Mononuclear cell (primary cell): ENCODE data around the gene DIS3L2. TPM values are rescaled to one million over a fixed set of nuclear protein-coding genes. Genes with fewer than 3 reads are reported as not detected.

Experiments
- H3K27me3 ChIP-seq: 2 replicates; pipeline ENCODE4 v1.6.0; 2011; ENCODE audit warnings: low read length, control low read depth; ENCODE audit not compliant: insufficient read depth
- H3K4me1 ChIP-seq: 2 replicates; pipeline ENCODE4 v1.5.1; 2011; ENCODE audit warnings: mild to moderate bottlenecking, low read length, control low read depth; ENCODE audit not compliant: insufficient read depth
- H3K4me3 ChIP-seq: 2 replicates; pipeline ENCODE4 v1.5.1; 2011; ENCODE audit warnings: mild to moderate bottlenecking, low read length, moderate library complexity
- H3K9me3 ChIP-seq: 2 replicates; pipeline ENCODE4 v1.5.1; 2011; ENCODE audit warnings: low read depth, mild to moderate bottlenecking, control low read depth, low read length
- total RNA-seq: library from RNA; depleted of rRNA; stranded (reverse); fragments of >200 nt; gene quantifications from one replicate; pipeline ENCODE4 v1.2.3, GENCODE V29; 2012

The DIS3L2 gene
- total RNA-seq, 1 donor: 26.8 TPM

DNA sequence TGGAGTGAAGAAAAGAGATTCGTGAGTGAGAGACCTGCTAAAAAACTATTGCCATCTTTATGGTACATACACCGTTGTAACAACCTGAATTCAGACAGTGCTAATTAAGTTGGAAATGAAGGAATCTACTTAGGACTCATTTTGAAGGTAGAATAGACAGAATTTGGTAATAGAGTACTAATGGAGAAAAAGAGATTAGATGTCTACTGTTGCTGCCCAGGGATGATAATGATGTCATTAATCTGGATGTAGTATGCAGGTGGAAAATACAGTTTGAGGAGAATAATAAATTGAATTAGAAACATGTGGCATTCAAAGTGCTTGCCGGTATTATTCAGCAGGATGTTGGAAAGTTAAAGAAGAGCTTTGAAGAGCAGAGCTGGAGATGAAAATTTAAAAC lies 44.7 kb downstream of the DIS3L2 start:
- no peaks in the 10 kb centered on the region for H3K27me3 ChIP-seq
- H3K4me3 ChIP-seq: no peak overlapping the region
- no peaks in the 10 kb centered on the region for H3K9me3 ChIP-seq
- H3K4me1 ChIP-seq: no peaks in the 10 kb centered on the region

- no peaks in the 10 kb centered on the region for H3K9me3 ChIP-seq
- H3K4me3 ChIP-seq: no peak overlapping the region
- H3K27me3 ChIP-seq: no peaks in the 10 kb centered on the region
- H3K4me1 ChIP-seq: no peaks in the 10 kb centered on the region
Observed at GRCh38 chr2:232008907-232009638, 47.6 kb downstream of the DIS3L2 start.

GRCh38 chr2:232009639-232010274 lies 48.2 kb downstream of the DIS3L2 start:
- no peaks in the 10 kb centered on the region for H3K27me3 ChIP-seq
- H3K9me3 ChIP-seq: no peaks in the 10 kb centered on the region
- no peak overlapping the region for H3K4me3 ChIP-seq
- no peaks in the 10 kb centered on the region for H3K4me1 ChIP-seq

- no peaks in the 10 kb centered on the region for H3K27me3 ChIP-seq
- no peaks in the 10 kb centered on the region for H3K9me3 ChIP-seq
- no peak overlapping the region for H3K4me3 ChIP-seq
- no peaks in the 10 kb centered on the region for H3K4me1 ChIP-seq
Observed at GRCh38 chr2:232013701-232014353, 52.3 kb downstream of the DIS3L2 start.

- no peaks in the 10 kb centered on the region for H3K9me3 ChIP-seq
- no peaks in the 10 kb centered on the region for H3K4me1 ChIP-seq
- no peaks in the 10 kb centered on the region for H3K27me3 ChIP-seq
- no peak overlapping the region for H3K4me3 ChIP-seq
Observed at GRCh38 chr2:232014681-232015080, 53.2 kb downstream of the DIS3L2 start.

DNA sequence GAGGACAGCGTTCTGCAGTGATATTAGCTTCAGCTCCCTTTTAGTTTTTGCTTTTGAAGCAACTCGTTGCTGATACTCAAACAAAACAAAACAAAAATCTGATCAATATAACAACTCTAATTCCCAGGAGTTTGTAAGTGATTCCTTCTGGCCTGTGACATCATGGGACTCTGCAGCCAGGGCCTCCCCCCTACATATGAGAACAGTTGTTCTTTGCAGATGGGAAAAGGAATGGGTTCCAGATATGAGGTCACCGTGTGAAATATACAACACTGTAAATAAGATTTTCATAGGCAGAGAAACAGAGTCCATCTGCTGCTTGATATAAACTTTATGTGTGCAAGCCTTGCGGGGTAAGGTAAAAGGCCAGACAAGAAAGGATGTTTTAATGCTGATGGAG lies 56.7 kb downstream of the DIS3L2 start:
- Histone ChIP-seq H3K4me3 (no peak overlapping the region), H3K9me3 (no peaks in the 10 kb centered on the region), H3K4me1 (no peaks in the 10 kb centered on the region), H3K27me3 (no peaks in the 10 kb centered on the region)

DNA sequence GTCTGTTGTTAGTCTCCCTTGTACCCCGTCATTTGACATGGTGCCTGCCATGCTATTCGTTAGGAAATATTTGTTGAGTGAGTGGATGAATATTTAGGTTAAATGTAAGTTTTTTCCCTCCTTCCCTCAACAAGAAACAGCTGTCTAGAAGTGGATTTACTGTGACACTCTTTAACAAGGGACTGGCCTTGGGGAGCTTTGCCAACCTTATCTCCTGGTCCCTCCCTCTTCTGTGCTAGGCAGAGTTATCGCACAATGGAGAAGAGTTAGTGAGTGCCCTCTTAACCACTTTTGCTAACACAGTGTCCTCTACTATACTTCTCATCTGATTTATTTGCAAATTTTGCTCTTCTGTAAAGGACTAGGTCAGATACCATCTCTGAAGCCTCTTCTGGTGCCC lies 61.2 kb downstream of the DIS3L2 start:
- H3K27me3 ChIP-seq: no peaks in the 10 kb centered on the region
- no peak overlapping the region for H3K4me3 ChIP-seq

GRCh38 chr2:232023426-232023825 lies 61.9 kb downstream of the DIS3L2 start:
- Histone ChIP-seq H3K4me1 (no peaks in the 10 kb centered on the region), H3K9me3 (no peaks in the 10 kb centered on the region), H3K27me3 (no peaks in the 10 kb centered on the region), H3K4me3 (no peak overlapping the region)

More for the DNA sequence above, 61.2 kb downstream of the DIS3L2 start:
- no peaks in the 10 kb centered on the region for H3K4me1 ChIP-seq
- H3K9me3 ChIP-seq: no peaks in the 10 kb centered on the region

- no peak overlapping the region for H3K4me3 ChIP-seq
- H3K4me1 ChIP-seq: no peaks in the 10 kb centered on the region
- no peaks in the 10 kb centered on the region for H3K9me3 ChIP-seq
- no peaks in the 10 kb centered on the region for H3K27me3 ChIP-seq
Observed at GRCh38 chr2:232024457-232024856, 62.9 kb downstream of the DIS3L2 start.

DNA sequence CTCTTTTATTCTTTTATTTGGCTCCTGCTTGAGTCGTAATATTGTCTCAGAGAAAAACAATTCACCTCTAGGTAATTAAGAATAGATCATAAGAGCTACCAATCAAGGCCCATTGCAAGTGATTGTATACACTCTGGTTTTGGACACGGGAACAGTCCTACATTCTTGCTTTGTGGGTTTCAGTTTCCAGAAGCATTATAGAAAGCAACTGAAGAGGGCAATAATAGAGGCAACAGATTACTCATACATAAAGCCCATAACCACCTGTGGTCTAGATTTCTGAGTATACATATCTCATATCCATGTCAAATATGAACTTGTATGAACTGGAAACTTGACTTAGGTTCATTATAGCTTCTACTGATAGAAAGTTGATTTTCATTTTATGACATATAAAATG lies 65.4 kb downstream of the DIS3L2 start:
- no peaks in the 10 kb centered on the region for H3K4me1 ChIP-seq
- no peak overlapping the region for H3K4me3 ChIP-seq
- no peaks in the 10 kb centered on the region for H3K27me3 ChIP-seq
- H3K9me3 ChIP-seq: no peaks in the 10 kb centered on the region

DNA sequence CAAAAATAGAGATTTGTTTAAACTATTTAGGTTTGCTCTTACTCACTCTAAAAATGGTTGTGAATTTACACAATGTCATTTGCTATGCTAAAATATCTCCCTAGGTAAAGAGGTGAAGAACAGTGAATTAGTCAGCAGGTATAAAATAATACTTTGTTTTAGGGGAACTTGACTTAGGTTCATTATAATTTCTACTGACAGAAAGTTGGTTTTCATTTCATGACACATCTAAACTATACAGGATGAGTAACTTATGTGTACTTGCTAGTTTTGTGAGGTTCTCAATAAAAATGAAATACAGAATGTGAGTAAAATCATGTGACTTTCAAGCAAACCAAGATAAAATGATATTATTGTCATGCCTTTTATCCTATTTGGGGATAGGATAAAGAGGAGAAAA lies 66.0 kb downstream of the DIS3L2 start:
- Histone ChIP-seq H3K4me3 (no peak overlapping the region), H3K27me3 (no peaks in the 10 kb centered on the region)

DNA sequence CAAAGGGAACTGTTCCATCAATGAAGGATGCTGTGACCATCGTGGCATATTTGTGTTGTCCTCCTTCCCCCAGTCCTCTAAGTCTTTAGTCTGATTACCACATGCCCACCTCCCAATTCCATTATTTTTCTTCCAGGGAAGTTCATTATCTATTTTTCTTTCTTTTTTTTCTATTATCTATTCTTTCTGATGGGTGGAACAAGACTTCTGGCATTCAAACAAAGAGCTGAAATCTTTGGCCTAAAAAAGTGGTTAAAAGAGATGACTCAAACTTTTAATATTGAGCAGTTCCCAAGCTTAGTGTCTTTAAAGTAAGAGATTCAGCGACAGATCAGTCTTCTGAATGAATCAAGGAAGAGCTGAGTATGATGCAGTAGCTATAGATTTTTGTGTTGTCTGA lies 66.6 kb downstream of the DIS3L2 start:
- H3K9me3 ChIP-seq: no peaks in the 10 kb centered on the region
- H3K4me3 ChIP-seq: no peak overlapping the region
- no peaks in the 10 kb centered on the region for H3K27me3 ChIP-seq
- H3K4me1 ChIP-seq: no peaks in the 10 kb centered on the region

More for the DNA sequence above, 66.0 kb downstream of the DIS3L2 start:
- no peaks in the 10 kb centered on the region for H3K9me3 ChIP-seq
- no peaks in the 10 kb centered on the region for H3K4me1 ChIP-seq

GRCh38 chr2:232028631-232029030 lies 67.1 kb downstream of the DIS3L2 start:
- Histone ChIP-seq H3K27me3 (no peaks in the 10 kb centered on the region), H3K4me1 (no peaks in the 10 kb centered on the region), H3K4me3 (no peak overlapping the region), H3K9me3 (no peaks in the 10 kb centered on the region)

DNA sequence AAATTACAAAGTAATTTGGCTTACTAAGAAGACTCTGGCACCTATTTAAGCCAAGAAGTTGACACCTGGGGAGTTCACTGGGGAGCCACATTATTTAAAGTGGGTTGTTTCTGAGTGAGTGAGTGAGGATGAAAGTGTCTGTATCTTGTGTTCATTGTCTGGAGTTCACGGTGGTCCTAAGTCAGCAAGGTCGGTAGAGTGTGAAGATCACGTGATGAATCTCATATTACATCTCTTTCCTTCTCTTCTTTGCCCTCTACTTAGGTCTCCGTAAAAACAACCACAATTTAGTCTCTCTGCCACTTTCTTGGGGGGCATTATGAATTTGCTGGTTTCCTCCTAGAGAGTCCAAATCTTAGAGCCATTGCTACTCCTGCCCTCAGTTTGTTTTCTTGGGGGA lies 67.8 kb downstream of the DIS3L2 start:
- Histone ChIP-seq H3K4me1 (no peaks in the 10 kb centered on the region), H3K4me3 (no peak overlapping the region), H3K9me3 (no peaks in the 10 kb centered on the region), H3K27me3 (no peaks in the 10 kb centered on the region)

- Histone ChIP-seq H3K4me3 (no peak overlapping the region), H3K4me1 (no peaks in the 10 kb centered on the region), H3K9me3 (no peaks in the 10 kb centered on the region), H3K27me3 (no peaks in the 10 kb centered on the region)
Observed at GRCh38 chr2:232030229-232030628, 68.7 kb downstream of the DIS3L2 start.
